Inferior parietal cortex (tissue), 1 donor: ENCODE measurements around the gene MSRB1.
A peak's percentile ranks its signal among the peaks of the same experiment; 100 is the strongest.

ENCODE experiments used
- DNase-seq: peaks from one replicate; pipeline ENCODE4 v3.0.0-alpha.2; 2016; ENCODE audit errors: extremely low spot score

Gene MSRB1

DNA sequence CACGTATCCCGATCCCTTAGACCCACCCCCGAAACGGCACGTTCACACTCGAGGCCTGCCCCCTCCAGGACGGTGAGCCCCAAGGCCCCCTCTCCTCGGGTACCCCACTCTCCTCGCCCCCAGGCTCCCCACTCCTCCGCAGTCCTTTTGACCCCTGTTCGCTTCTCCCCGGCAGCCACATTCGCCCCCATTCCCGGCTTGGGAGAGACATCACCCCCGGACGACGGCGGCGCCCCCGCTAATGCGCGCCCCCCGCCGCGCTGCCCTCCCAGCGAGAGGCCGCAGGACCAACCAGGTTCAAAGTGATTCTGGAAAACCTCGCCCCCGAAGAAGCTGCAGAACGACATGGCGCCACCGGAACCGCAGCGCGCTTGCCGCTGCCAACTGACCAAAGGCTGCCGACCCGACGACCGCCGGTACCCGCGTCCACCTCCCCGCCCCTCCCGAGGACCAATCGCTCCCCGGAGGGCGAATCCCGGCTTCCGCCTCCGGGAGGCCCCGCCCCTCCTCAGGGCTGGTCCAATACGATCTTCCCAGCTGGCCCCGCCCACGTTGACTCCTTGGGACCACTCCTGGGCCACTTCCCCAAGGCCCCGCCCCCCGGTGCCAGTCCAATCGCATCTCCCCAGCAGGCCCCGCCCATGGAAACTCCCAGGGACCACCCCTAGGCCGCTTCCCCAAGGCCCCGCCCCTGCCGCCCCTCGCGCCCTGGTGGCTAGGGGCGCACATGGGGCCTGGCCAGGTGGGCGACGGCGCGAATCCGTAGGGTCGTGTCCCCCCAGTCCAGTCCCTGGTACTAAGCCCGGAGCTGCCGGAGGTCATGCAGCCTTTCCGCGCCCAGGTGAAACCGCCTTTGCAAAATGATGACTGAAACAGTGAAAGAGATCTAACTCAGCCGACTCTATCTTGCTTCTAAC, at the start of gene MSRB1:
TSS of gene MSRB1 (minus strand) at position 390 of the 917 bp plus-strand sequence. CDS start at position 347, 43 bp downstream.
- DNase-seq: peak; percentile 97

- peak; percentile 69 for DNase-seq
These were observed 49.1 kb upstream of the MSRB1 start for GRCh38 chr16:1991948-1992703.

GRCh38 chr16:1991588-1991947, 48.6 kb upstream of the MSRB1 start:
- DNase-seq: no peak

DNA sequence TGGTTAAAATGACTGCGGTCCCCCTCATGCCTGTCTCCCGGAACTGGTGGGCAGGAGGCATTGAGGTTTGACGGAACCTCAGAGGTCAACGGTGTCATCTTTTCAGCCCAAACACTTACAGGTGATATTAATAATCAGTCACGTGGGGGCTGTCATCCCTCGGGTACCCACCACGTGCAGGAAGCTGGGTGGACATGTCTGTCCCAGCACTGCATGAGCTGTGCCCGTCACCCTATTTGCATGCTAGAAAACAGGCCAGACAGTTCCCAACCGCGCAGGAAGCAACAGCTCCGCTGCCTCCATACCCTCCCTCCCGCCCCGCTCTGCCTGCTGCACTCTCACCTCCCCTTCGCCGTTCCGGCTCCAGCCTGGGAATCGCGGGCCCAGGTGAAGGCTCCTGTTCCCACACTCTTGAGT, 48.1 kb upstream of the MSRB1 start:
- no peak for DNase-seq

- no peak for DNase-seq
These were observed 47.5 kb upstream of the MSRB1 start for GRCh38 chr16:1990351-1991134.

DNA sequence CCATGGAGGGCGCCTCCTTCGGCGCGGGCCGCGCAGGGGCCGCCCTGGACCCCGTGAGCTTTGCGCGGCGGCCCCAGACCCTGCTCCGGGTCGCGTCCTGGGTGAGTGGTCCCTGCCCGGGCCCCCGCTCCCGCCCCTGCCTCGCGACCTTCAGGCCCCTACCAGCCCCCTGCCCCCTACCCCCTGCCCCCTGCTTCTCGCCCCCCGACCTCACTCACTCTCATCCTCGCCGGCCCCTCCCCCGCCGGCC, 47.0 kb upstream of the MSRB1 start:
- no peak for DNase-seq

DNA sequence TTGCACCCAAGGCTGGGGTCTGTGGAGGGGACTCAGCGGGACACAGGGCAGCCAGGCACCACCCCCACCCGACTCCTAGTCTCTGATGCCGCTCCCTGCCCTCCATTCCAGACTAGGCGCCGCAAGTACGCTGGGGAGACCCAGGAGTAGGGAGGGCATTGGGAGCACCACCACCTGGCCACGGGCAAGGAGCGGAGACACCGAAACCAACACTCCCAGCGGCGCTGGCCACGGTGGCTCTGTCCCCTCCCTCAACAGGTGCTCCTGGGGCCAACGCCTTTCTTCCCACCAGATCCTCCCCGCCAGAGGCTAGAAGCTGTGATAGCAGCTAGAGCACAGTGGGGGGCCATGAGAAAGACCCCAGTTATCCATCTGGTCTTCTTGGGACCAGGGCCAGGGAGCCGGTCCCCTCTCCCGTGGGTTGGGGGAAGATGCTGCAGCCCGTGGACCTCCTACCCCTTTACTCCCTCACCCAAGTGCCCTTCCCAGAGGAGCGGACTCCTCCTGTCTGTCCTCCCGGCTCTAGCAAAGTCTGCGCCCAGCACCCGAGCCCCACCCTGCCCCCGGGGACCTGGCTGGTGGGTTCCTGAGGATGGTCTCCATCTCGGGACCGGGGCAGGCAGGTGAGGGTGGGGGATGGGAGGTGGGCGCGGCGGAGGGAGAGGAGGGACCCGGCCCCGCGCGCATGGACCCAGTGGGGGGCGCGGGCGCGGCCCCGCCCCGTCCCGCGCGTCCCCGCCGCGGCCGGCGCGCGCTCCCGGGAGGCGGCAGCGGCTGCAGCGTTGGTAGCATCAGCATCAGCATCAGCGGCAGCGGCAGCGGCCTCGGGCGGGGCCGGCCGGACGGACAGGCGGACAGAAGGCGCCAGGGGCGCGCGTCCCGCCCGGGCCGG, 46.5 kb upstream of the MSRB1 start, which contains the start of gene SYNGR3:
TSS of gene SYNGR3 (plus strand) at position 762 of the 892 bp plus-strand sequence. CDS start 133 bp downstream, outside the sequence.
- DNase-seq: no peak

DNA sequence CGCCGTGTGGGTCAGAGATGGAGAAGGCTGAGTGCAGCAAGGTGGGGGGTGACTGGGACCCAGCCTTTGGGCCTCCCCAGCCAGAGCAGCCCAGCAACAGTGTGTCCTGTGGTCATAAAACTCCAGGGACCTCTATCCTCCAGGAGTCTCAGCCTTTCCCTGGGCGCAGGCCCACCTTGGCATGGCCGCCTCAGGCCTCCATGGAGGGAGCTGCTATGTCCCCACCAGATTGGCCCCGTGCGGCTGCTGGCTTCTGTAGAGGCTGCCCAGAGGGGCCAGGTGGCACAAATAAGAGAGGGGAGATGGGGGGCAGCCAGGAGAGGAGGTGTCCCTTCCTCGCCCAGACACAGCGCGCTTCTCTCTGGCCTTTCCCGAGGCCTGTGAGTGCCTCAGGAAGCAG, 44.2 kb upstream of the MSRB1 start:
- no peak for DNase-seq

DNA sequence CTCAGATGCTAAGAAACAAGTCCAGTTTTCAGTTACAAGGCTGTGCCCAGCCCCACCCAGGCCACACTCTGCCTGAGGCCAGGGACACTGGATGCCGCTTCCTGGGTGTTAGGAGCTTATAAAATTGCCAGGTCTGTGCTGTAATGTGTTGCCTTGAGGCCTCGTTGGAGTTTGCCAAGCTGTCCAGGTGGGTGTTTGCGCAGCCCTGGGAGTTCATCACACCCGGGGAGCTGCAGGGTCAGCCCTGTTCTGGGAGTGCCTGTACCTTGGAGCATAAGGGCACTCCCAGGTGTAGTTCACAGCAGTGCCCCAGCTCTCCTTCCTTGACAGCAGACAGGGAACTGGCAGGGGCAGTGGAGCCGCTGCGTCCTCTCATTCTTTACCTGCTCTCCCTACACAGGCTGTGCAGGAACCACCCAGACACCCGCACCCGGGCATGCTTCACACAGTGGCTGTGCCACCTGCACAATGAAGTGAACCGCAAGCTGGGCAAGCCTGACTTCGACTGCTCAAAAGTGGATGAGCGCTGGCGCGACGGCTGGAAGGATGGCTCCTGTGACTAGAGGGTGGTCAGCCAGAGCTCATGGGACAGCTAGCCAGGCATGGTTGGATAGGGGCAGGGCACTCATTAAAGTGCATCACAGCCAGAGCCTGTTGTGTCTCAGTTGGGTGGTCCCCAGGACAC, 42.6 kb upstream of the MSRB1 start:
- DNase-seq: no peak

DNA sequence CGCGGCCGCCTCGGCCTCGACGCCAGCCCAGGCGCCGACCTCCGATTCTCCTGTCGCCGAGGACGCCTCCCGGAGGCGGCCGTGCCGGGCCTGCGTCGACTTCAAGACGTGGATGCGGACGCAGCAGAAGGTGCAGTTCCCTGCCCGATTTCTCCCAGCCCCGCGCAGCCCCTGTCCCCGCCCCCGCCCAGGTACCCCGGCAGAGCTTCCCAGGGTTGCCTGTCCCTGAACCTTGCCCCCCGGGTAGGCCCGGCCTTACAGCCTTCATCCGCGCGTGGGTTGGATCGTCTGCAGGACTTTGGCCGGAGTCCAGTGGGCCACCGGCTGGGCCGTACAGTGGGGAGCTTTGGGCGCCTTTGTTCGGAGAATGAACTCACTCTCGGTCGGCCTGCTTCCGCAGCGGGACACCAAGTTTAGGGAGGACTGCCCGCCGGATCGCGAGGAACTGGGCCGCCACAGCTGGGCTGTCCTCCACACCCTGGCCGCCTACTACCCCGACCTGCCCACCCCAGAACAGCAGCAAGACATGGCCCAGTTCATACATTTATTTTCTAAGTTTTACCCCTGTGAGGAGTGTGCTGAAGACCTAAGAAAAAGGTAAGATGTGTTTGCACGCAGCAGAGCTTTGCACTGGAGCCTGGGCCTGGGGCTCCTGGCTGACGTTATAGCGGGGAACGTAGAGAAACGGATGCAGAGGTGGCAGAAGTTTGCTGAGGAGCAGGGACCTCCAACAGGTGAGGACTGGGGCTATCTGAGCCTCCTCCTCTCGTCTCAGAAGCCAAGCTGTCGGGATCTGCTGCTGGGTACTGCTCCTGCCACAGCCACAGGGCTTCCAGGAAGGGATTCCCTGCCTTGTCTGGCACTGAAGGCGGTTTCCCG, 41.6 kb upstream of the MSRB1 start:
- no peak for DNase-seq

- DNase-seq: peak; percentile 78
These were observed 40.7 kb upstream of the MSRB1 start, which contains the start of gene GFER for GRCh38 chr16:1983544-1984346. Gene GFER (plus strand): TSS chr16:1984193. CDS start chr16:1984219, 26 bp downstream.

GRCh38 chr16:1982991-1983543, 40.1 kb upstream of the MSRB1 start:
- no peak for DNase-seq

DNA sequence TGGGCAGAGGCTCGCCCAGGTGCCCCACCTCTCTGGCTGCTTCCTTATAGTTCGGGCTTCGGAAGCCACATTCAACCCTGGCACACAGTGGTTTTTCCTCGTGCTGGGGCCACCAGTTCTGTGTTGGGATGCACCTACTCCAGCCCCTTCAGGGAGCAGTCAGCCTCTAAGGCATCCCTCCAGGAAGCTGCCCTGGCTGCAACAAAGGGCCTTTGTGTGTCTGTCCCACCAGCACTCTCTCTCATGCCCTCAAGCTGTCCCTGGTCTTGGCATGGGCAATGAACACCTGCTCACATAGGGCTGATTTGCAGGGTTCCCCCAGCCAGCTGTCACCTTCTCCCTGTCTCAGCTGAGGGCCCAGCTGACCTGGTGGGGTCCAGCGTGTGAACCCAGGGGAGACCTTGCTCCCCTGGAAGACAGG, 39.0 kb upstream of the MSRB1 start:
- no peak for DNase-seq

- no peak for DNase-seq
These were observed 38.4 kb upstream of the MSRB1 start, which contains the start of gene NOXO1 for GRCh38 chr16:1981398-1981836. Gene NOXO1 (minus strand): TSS chr16:1981469. CDS start chr16:1981179, 290 bp downstream.

DNA sequence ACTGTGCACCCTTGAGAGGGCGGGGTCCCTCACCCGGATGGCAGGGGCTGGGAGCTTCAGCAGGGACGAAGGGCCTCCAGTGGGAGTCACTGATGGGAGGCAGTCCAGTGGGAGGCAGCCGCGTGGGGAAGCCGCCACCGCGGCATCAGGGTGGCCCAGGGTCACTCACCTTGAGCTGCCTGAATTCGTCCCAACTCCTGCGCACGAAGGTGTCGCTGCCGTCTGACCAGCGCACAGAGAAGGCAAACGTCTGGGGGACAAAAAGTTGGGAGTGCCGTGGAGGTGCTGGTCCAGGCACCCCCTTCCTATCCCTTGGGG, 37.7 kb upstream of the MSRB1 start:
- DNase-seq: no peak

- no peak for DNase-seq
These were observed 37.2 kb upstream of the MSRB1 start for GRCh38 chr16:1980030-1980769.

DNA sequence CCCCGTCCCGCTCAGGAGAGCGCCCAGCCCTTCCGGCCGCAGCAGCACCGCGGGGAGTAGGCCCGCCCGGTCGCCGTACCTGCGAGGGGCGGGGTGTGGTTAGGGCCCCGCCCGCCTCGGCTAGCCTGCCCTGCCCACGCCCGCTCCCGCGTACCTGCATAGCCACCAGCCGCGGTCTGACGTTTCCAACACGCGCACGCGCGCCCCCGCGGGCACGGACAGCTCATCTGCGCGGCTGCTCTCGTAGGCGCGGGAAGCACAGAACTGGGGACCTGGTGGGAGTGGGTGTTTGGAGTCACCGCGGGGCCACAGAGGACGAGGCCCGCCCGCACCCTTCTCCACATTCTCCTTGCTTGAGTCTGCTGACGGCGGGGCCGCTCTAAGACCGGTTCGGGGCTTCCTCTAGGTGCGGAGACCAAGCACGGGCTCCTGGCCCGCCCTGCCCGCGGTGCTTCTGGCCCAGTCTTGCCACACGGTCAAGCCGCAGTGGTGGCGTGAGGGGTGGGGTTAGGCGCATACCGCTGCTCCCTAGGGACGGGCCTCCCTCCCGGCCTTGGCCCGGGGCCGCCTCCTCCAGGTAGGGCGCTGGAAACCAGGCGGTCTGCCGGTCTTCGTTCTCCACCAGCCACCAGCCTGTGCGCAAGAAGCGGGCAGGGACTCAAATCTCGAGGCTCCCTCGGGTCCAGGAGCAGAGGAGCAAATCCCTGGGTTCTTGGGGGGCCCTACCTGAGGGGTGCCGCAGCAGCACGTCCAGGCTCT, 36.5 kb upstream of the MSRB1 start:
- DNase-seq: no peak
